ENCODE results near the gene YY2.
"Not testable (repeated sequence)": the region's sequence is repeated elsewhere in the genome, so short reads cannot be mapped to it uniquely, and the experiment has no call there.

The YY2 gene

GRCh38 chrX:21840193-21840545 lies 15.6 kb upstream of the YY2 start:
- Histone ChIP-seq H3K27me3 (ENCODE audit: control insufficient read depth, insufficient read depth, low read length) (no peaks in the 10 kb centered on the region), H3K36me3 (ENCODE audit: control insufficient read depth, insufficient read depth, low read length) (no peaks in the 10 kb centered on the region), H3K9ac (ENCODE audit: low read depth, low read length) (peak overlapping the region; percentile 93)

GRCh38 chrX:21843179-21843578 lies 12.6 kb upstream of the YY2 start:
- no peaks in the 10 kb centered on the region for H3K36me3 ChIP-seq (ENCODE audit: control insufficient read depth, insufficient read depth, low read length)

More at GRCh38 chrX:21840193-21840545, 15.6 kb upstream of the YY2 start:
- H3K9me3 ChIP-seq (ENCODE audit: control insufficient read depth, insufficient read depth, low read length): no peaks in the 10 kb centered on the region
- peaks cover 9% of the 10 kb centered on the region for H3K4me1 ChIP-seq (ENCODE audit: control insufficient read depth, insufficient read depth, low read length)
- H3K4me3 ChIP-seq (ENCODE audit: low read depth, low read length): peak overlapping the region; percentile 95

GRCh38 chrX:21845096-21845495 lies 10.7 kb upstream of the YY2 start:
- Histone ChIP-seq H3K27me3 (ENCODE audit: control insufficient read depth, insufficient read depth, low read length) (no peaks in the 10 kb centered on the region), H3K9ac (ENCODE audit: low read depth, low read length) (no peak overlapping the region), H3K4me3 (ENCODE audit: low read depth, low read length) (no peak overlapping the region), H3K4me1 (ENCODE audit: control insufficient read depth, insufficient read depth, low read length) (peaks cover 4% of the 10 kb centered on the region), H3K36me3 (ENCODE audit: control insufficient read depth, insufficient read depth, low read length) (no peaks in the 10 kb centered on the region), H3K9me3 (ENCODE audit: control insufficient read depth, insufficient read depth, low read length) (no peaks in the 10 kb centered on the region)

More at GRCh38 chrX:21843179-21843578, 12.6 kb upstream of the YY2 start:
- peaks cover 4% of the 10 kb centered on the region for H3K4me1 ChIP-seq (ENCODE audit: control insufficient read depth, insufficient read depth, low read length)
- H3K27me3 ChIP-seq (ENCODE audit: control insufficient read depth, insufficient read depth, low read length): no peaks in the 10 kb centered on the region
- H3K9ac ChIP-seq (ENCODE audit: low read depth, low read length): no peak overlapping the region
- H3K9me3 ChIP-seq (ENCODE audit: control insufficient read depth, insufficient read depth, low read length): no peaks in the 10 kb centered on the region
- H3K4me3 ChIP-seq (ENCODE audit: low read depth, low read length): no peak overlapping the region

GRCh38 chrX:21847342-21847741 lies 8.4 kb upstream of the YY2 start:
- Histone ChIP-seq H3K9ac (ENCODE audit: low read depth, low read length) (no peak overlapping the region), H3K36me3 (ENCODE audit: control insufficient read depth, insufficient read depth, low read length) (no peaks in the 10 kb centered on the region)

GRCh38 chrX:21853578-21853977 lies 2.2 kb upstream of the YY2 start:
- Histone ChIP-seq H3K36me3 (ENCODE audit: control insufficient read depth, insufficient read depth, low read length) (peaks cover 3% of the 10 kb centered on the region), H3K27me3 (ENCODE audit: control insufficient read depth, insufficient read depth, low read length) (no peaks in the 10 kb centered on the region), H3K9me3 (ENCODE audit: control insufficient read depth, insufficient read depth, low read length) (no peaks in the 10 kb centered on the region), H3K9ac (ENCODE audit: low read depth, low read length) (no peak overlapping the region), H3K4me3 (ENCODE audit: low read depth, low read length) (no peak overlapping the region), H3K4me1 (ENCODE audit: control insufficient read depth, insufficient read depth, low read length) (no peaks in the 10 kb centered on the region)

More at GRCh38 chrX:21847342-21847741, 8.4 kb upstream of the YY2 start:
- no peak overlapping the region for H3K4me3 ChIP-seq (ENCODE audit: low read depth, low read length)
- no peaks in the 10 kb centered on the region for H3K4me1 ChIP-seq (ENCODE audit: control insufficient read depth, insufficient read depth, low read length)
- H3K27me3 ChIP-seq (ENCODE audit: control insufficient read depth, insufficient read depth, low read length): no peaks in the 10 kb centered on the region
- no peaks in the 10 kb centered on the region for H3K9me3 ChIP-seq (ENCODE audit: control insufficient read depth, insufficient read depth, low read length)

GRCh38 chrX:21856504-21856903 lies 717 bp downstream of the YY2 start:
- Histone ChIP-seq H3K36me3 (ENCODE audit: control insufficient read depth, insufficient read depth, low read length) (peaks cover 3% of the 10 kb centered on the region), H3K9me3 (ENCODE audit: control insufficient read depth, insufficient read depth, low read length) (no peaks in the 10 kb centered on the region), H3K4me1 (ENCODE audit: control insufficient read depth, insufficient read depth, low read length) (no peaks in the 10 kb centered on the region)

GRCh38 chrX:21863241-21863640 lies 7.5 kb downstream of the YY2 start:
- no peaks in the 10 kb centered on the region for H3K27me3 ChIP-seq (ENCODE audit: control insufficient read depth, insufficient read depth, low read length)
- peaks cover 2% of the 10 kb centered on the region for H3K4me1 ChIP-seq (ENCODE audit: control insufficient read depth, insufficient read depth, low read length)
- H3K9me3 ChIP-seq (ENCODE audit: control insufficient read depth, insufficient read depth, low read length): no peaks in the 10 kb centered on the region
- no peak overlapping the region for H3K9ac ChIP-seq (ENCODE audit: low read depth, low read length)
- H3K36me3 ChIP-seq (ENCODE audit: control insufficient read depth, insufficient read depth, low read length): no peaks in the 10 kb centered on the region
- no peak overlapping the region for H3K4me3 ChIP-seq (ENCODE audit: low read depth, low read length)

More at GRCh38 chrX:21856504-21856903, 717 bp downstream of the YY2 start:
- Histone ChIP-seq H3K27me3 (ENCODE audit: control insufficient read depth, insufficient read depth, low read length) (no peaks in the 10 kb centered on the region), H3K9ac (ENCODE audit: low read depth, low read length) (no peak overlapping the region), H3K4me3 (ENCODE audit: low read depth, low read length) (no peak overlapping the region)

- H3K9ac ChIP-seq (ENCODE audit: low read depth, low read length): no peak overlapping the region
- H3K4me1 ChIP-seq (ENCODE audit: control insufficient read depth, insufficient read depth, low read length): peaks cover 2% of the 10 kb centered on the region
- no peaks in the 10 kb centered on the region for H3K9me3 ChIP-seq (ENCODE audit: control insufficient read depth, insufficient read depth, low read length)
- no peak overlapping the region for H3K4me3 ChIP-seq (ENCODE audit: low read depth, low read length)
- no peaks in the 10 kb centered on the region for H3K27me3 ChIP-seq (ENCODE audit: control insufficient read depth, insufficient read depth, low read length)
- H3K36me3 ChIP-seq (ENCODE audit: control insufficient read depth, insufficient read depth, low read length): no peaks in the 10 kb centered on the region
Observed at GRCh38 chrX:21865436-21865835, 9.6 kb downstream of the YY2 start.

- H3K27me3 ChIP-seq (ENCODE audit: control insufficient read depth, insufficient read depth, low read length): no peaks in the 10 kb centered on the region
- no peaks in the 10 kb centered on the region for H3K4me1 ChIP-seq (ENCODE audit: control insufficient read depth, insufficient read depth, low read length)
- no peaks in the 10 kb centered on the region for H3K36me3 ChIP-seq (ENCODE audit: control insufficient read depth, insufficient read depth, low read length)
Observed at GRCh38 chrX:21870494-21870893, 14.7 kb downstream of the YY2 start.

GRCh38 chrX:21873063-21873775 lies 17.4 kb downstream of the YY2 start:
- no peaks in the 10 kb centered on the region for H3K36me3 ChIP-seq (ENCODE audit: control insufficient read depth, insufficient read depth, low read length)
- no peaks in the 10 kb centered on the region for H3K27me3 ChIP-seq (ENCODE audit: control insufficient read depth, insufficient read depth, low read length)
- H3K4me1 ChIP-seq (ENCODE audit: control insufficient read depth, insufficient read depth, low read length): no peaks in the 10 kb centered on the region

More at GRCh38 chrX:21870494-21870893, 14.7 kb downstream of the YY2 start:
- H3K4me3 ChIP-seq (ENCODE audit: low read depth, low read length): no peak overlapping the region
- no peak overlapping the region for H3K9ac ChIP-seq (ENCODE audit: low read depth, low read length)
- no peaks in the 10 kb centered on the region for H3K9me3 ChIP-seq (ENCODE audit: control insufficient read depth, insufficient read depth, low read length)

GRCh38 chrX:21874182-21874581 lies 18.4 kb downstream of the YY2 start:
- not testable (repeated sequence) for H3K4me3 ChIP-seq (ENCODE audit: low read depth, low read length); H3K27me3 ChIP-seq (ENCODE audit: control insufficient read depth, insufficient read depth, low read length); H3K36me3 ChIP-seq (ENCODE audit: control insufficient read depth, insufficient read depth, low read length); H3K9me3 ChIP-seq (ENCODE audit: control insufficient read depth, insufficient read depth, low read length); H3K4me1 ChIP-seq (ENCODE audit: control insufficient read depth, insufficient read depth, low read length); H3K9ac ChIP-seq (ENCODE audit: low read depth, low read length)

More at GRCh38 chrX:21873063-21873775, 17.4 kb downstream of the YY2 start:
- no peaks in the 10 kb centered on the region for H3K9me3 ChIP-seq (ENCODE audit: control insufficient read depth, insufficient read depth, low read length)
- no peak overlapping the region for H3K9ac ChIP-seq (ENCODE audit: low read depth, low read length)
- H3K4me3 ChIP-seq (ENCODE audit: low read depth, low read length): no peak overlapping the region

GRCh38 chrX:21875013-21875412 lies 19.2 kb downstream of the YY2 start:
- Histone ChIP-seq H3K9me3 (ENCODE audit: control insufficient read depth, insufficient read depth, low read length) (no peaks in the 10 kb centered on the region), H3K4me3 (ENCODE audit: low read depth, low read length) (no peak overlapping the region), H3K36me3 (ENCODE audit: control insufficient read depth, insufficient read depth, low read length) (no peaks in the 10 kb centered on the region)

More at GRCh38 chrX:21875013-21875412, 19.2 kb downstream of the YY2 start:
- H3K4me1 ChIP-seq (ENCODE audit: control insufficient read depth, insufficient read depth, low read length): no peaks in the 10 kb centered on the region
- H3K27me3 ChIP-seq (ENCODE audit: control insufficient read depth, insufficient read depth, low read length): no peaks in the 10 kb centered on the region
- no peak overlapping the region for H3K9ac ChIP-seq (ENCODE audit: low read depth, low read length)
